NCI-H2107 treated with DMSO at 0.1 percent for 48 hours (cell line): Measurements from ENCODE around the gene RBM7.

ENCODE experiments used
- DNase-seq: peaks from one replicate; lab custom pipeline; 2025; ENCODE audit not compliant: unreplicated experiment; lab: John Stamatoyannopoulos, UW

Gene RBM7

GRCh38 chr11:114447444-114447843, 47.0 kb downstream of the RBM7 start:
- DNase-seq = no peak

GRCh38 chr11:114447892-114448291, 47.4 kb downstream of the RBM7 start:
- DNase-seq = no peak

GRCh38 chr11:114448749-114449482, 48.5 kb downstream of the RBM7 start:
- DNase-seq = no peak

DNA sequence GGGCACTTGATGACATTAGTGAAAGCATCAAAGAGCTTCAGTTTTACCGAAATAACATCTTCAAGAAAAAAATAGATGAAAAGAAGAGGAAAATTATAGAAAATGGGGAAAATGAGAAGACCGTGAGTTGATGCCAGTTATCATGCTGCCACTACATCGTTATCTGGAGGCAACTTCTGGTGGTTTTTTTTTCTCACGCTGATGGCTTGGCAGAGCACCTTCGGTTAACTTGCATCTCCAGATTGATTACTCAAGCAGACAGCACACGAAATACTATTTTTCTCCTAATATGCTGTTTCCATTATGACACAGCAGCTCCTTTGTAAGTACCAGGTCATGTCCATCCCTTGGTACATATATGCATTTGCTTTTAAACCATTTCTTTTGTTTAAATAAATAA, 49.4 kb downstream of the RBM7 start:
- no peak for DNase-seq

GRCh38 chr11:114452399-114452798, 51.9 kb downstream of the RBM7 start:
- DNase-seq = no peak
